Peyer's patch (tissue), 4 donors: Measurements from ENCODE around the gene OR1I1.

ENCODE experiments used
- CTCF ChIP-seq, 6 experiments: fragments of 450-650 bp in 4 of 6; fragments of 200-600 bp in 2 of 6; sonication (generic) in 1 of 6; IDR thresholded peaks; one replicate each; pipeline ENCODE4 v1.5.1; 2017 to 2019; ENCODE audit warnings: antibody characterized with exemption in 6 of 6, mild to moderate bottlenecking in 3 of 6, moderate library complexity in 1 of 6
- POLR2A ChIP-seq, 2 donors: fragments of 450-650 bp; IDR thresholded peaks; one replicate each; pipeline ENCODE4 v1.5.1; 2017; ENCODE audit warnings: antibody characterized with exemption in 2 of 2, mild to moderate bottlenecking in 2 of 2, moderate library complexity in 2 of 2

DNA sequence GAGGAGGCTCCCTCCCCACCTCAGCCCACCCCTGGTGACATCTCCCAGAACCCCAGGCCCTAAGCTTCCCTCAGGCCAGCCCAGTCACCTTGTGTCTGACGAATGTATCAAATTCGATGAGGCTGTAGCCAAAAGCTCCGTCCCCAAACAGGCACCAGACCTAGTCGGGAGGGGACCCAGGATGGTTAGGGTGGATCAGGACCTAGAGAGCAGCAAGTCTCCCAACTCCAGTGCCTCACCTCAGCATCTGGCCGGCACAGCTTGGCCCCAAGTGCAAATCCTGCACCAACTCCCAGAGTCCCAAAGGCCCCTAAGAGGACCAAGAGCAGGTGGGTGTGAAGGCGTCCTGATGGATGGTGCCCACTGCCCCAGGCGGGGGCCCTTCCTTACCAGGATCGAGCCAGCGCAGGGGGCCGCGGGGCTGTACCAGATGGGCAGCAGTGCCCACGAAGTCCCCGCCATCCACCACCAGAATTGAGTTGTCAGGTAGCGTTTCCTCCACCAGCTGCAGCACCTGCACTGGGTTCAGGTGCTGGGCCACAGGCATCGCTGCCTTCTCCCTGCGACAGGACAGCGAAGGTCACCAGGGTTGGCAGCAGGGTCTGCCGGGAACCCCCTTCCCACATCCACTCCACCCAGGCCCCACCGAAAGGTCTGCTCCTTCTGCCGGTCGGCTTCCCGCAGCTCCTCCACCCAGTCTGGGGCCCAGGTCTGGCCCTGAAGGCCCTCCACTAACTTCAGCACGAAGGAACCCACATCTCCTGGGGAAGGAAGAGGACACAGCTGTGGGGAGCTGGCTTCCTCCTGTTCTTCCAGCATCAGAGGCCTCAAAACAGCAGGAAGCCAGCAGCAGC is 34.0 kb downstream of the OR1I1 start:
- TF ChIP-seq CTCF (IDR thresholded peaks at IDR 0.05) = no peak
- no peak for TF ChIP-seq POLR2A (IDR thresholded peaks at IDR 0.05)
